ENCODE measurements around the gene ZNF512. TPM values are rescaled to one million over a fixed set of nuclear protein-coding genes. Genes with fewer than 3 reads are reported as not detected.

The ZNF512 gene
- total and polyA plus RNA-seq, 2 of the 13 experiments (the other 11 are each of a cell fraction or from before 2014, with no cell fraction given): 29.8 to 31.0 TPM

GRCh38 chr2:27584597-27584996, 1.8 kb downstream of the ZNF512 start (continued):
- TF ChIP-seq ZNF660 (CRISPR knock-in tag; IDR thresholded peaks at IDR 0.05; ENCODE audit: borderline replicate concordance, low read depth): no peak
- TF ChIP-seq FOXO1 (CRISPR knock-in tag; IDR thresholded peaks at IDR 0.05): no peak
- TF ChIP-seq GLI4 (CRISPR knock-in tag; IDR thresholded peaks at IDR 0.05; ENCODE audit: borderline replicate concordance): no peak
- TF ChIP-seq ETV5 (CRISPR knock-in tag; IDR thresholded peaks at IDR 0.05; ENCODE audit: borderline replicate concordance): no peak
- no peak for TF ChIP-seq ZBTB2 (CRISPR knock-in tag; IDR thresholded peaks at IDR 0.05; ENCODE audit: low read depth)

- Histone ChIP-seq H3K4me2 (ENCODE audit: low read depth, low read length) (no peak overlapping the region), H3K9ac (ENCODE audit: insufficient read depth, low read depth, low read length) (no peak overlapping the region), H3K79me2 (ENCODE audit: insufficient read depth, low read length) (peaks cover 91% of the 10 kb centered on the region), H4K20me1 (ENCODE audit: insufficient read depth, low read length) (peaks cover 34% of the 10 kb centered on the region), H2AFZ (ENCODE audit: low read length) (no peak overlapping the region), H3K9me3 (ENCODE audit: low read length) (no peaks in the 10 kb centered on the region), H3K4me1 (ENCODE audit: insufficient read depth, low read length) (peaks cover 52% of the 10 kb centered on the region), H3K27me3 (ENCODE audit: control insufficient read depth in 1 of 2, insufficient read depth in 2 of 2, low read length in 2 of 2) (no peaks in the 10 kb centered on the region; a peak in 1 of 5 replicates), H3K4me3 (replicated peaks in 1 of 3; ENCODE audit: insufficient read depth in 1 of 3, low read depth in 2 of 3, low read length in 3 of 3) (no peak overlapping the region), H3K36me3 (replicated peaks in 1 of 2; ENCODE audit: control insufficient read depth in 1 of 2, insufficient read depth in 2 of 2, low read length in 2 of 2) (peaks cover 0 to 3% of the 10 kb centered on the region in 2 experiments; a peak in 2 of 5 replicates), H3K27ac (ENCODE audit: extremely low read length, insufficient read depth, low read length) (no peak overlapping the region)
- FAIRE-seq (no peak), ATAC-seq (no peak), DNase-seq (ENCODE audit: low spot score) (no peak)
- 93% methylated on average over 2 of the region's 2 CpGs for WGBS (ENCODE audit: low lambda C conversion rate)
- intact Hi-C loops (cut with micrococcal nuclease; ENCODE audit: unreplicated experiment) (no loop called here), in situ Hi-C loops (cut with HindIII; ENCODE audit: extremely low pct_ligation_motif_present, low pct_unique_long_range_greater_than_20kb) (no loop called here)
- ChIA-PET POLR2A (no interaction called here), CTCF (ENCODE audit: low intra/inter-chr PET ratio, low total read pairs) (no interaction called here)
- no TSS peak for BruUV-seq (replicated peaks)
- TF ChIP-seq SMC3 (IDR thresholded peaks at IDR 0.05; ENCODE audit: low read length) (no peak), ZNF18 (CRISPR knock-in tag; IDR thresholded peaks at IDR 0.05; ENCODE audit: insufficient replicate concordance) (no peak), GMEB1 (CRISPR knock-in tag; IDR thresholded peaks at IDR 0.05; ENCODE audit: borderline replicate concordance) (no peak), NFE2L2 (IDR thresholded peaks at IDR 0.05; ENCODE audit: low read length) (no peak), HES4 (CRISPR knock-in tag; IDR thresholded peaks at IDR 0.05; ENCODE audit: borderline replicate concordance) (no peak), MEF2D (CRISPR knock-in tag; IDR thresholded peaks at IDR 0.05) (no peak), ARID2 (CRISPR knock-in tag; IDR thresholded peaks at IDR 0.05; ENCODE audit: borderline replicate concordance) (no peak), ZFX (CRISPR knock-in tag; IDR thresholded peaks at IDR 0.05; ENCODE audit: low read depth) (no peak), IRF1 (CRISPR knock-in tag; IDR thresholded peaks at IDR 0.05; ENCODE audit: low read depth) (no peak), ZNF333 (CRISPR knock-in tag; IDR thresholded peaks at IDR 0.05; ENCODE audit: borderline replicate concordance) (no peak), ZSCAN5A (CRISPR knock-in tag; IDR thresholded peaks at IDR 0.05; ENCODE audit: borderline replicate concordance) (no peak)
Observed at GRCh38 chr2:27587025-27587424, 4.2 kb downstream of the ZNF512 start.
